GM04504 (cell line): ENCODE measurements around the gene RPL22.

Experiments
- DNase-seq: peaks from one replicate; pipeline ENCODE4 v3.0.0-alpha.2; 2012; ENCODE audit warnings: low read depth

Gene RPL22

DNA sequence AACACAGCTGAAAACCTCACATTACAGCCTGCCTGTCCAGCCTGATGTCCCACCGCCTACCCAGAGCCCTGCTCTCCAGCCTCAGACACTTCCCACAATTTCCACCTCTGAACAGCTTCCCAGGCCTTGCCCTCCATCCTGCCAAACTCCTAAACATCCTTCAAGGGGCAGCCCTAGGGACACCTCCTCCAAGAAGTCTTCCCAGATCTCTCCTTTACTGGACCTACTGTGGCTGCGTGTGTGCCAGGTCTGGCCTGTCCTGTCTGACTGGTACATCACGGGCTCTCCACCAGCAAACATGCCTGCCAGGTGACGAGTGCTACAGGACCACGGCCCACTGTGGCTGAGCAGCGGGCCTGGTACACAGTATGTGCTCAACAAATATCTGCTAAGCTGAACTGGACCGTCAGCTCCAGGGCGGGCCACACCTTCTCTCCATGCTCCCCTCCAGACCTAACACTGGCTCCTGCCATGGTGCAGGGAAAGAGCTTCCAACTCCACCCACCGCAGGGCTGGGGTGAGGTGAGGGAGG, 48.0 kb downstream of the RPL22 start:
- DNase-seq = no peak

DNA sequence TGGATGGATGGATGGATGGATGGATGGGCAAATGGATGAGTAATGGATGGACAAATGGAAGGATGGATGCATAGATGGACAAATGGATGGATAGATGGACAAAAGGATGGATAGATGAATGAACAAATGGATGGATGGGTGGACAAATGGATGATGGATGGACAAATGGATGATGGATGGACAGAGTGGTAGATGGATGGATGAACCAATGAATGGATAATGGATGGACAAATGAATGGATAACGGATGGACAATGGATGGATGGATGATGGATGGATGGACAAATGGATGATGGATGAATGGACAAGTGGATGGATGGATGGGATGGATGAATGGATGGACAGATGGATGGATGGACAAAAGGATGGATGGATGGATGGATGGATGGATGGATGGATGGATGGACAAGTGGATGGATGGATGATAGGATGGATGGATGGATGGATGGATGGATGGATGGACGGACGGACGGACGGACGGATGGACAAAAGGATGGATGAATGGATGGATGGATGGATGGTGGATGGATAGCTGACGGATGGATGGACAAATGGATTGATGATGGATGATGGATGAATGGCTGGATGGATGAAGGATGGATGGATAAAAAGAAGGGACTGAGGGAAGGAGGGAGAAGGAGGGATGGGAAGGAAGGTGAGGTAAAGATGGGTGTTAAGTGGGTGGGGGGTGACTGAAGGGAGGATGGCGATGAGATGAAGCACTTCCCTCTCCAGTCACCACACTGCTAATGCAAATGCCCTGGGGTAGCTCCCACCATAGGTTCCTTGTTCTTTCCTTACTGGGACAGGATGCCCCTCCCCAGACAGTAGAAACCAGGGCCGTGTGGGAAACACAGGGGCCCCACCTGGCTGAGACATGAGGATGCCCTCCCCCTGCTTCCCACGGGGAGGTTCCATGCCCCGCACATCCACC, 49.1 kb downstream of the RPL22 start:
- DNase-seq = no peak

DNA sequence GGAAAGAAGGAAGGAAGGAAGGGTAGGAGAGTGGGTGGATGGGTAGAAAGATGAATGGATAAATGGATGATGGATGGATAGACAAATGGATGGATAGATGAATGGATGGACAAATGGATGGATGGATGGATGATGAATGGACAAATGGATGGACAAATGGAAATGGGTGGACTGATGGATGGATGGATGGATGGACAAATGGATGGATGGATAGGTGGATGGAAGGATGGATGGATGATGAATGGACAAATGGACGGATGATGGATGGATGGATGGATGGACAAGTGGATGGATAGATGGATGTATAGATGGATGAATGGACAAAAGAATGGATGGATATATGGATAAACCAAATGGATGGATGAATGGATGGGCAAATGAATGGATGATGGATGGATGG, 49.8 kb downstream of the RPL22 start:
- DNase-seq = no peak

DNA sequence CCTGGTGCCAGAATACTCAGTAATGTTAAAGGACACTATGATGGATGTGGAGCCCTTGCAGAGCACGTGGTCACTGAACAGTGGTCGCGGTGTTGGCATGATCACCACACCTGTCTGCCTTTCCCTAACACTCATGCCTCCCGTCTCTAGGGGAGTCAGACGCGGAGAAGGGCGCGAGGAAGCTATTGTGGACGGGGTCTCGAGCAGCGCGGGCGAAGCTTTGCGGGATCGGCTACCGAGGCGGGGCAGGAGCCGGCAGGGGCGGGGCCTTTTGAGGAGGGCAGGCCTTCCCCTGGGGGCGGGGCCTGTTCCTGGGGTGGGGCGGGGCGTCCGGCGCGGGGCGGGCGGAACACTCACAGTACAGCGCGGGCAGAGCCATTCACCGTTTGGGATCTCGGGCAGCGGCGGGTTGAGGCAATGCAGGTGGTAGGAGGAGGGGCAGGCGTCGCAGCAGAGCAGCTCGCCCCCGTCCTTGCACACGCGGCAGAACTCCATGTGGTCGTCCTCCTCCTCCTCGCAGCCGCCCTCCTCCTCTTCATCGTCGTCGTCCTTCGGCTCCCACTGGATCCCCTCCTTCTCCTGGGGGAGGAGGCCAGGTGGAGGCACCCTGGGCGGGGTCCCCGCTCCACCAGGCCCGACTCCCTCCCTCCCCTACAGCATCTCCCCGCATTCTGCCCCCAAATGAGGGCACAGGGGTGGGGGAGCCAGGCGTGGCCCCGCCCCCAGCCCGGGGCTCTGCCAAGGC, 50.7 kb downstream of the RPL22 start:
- DNase-seq = no peak

DNA sequence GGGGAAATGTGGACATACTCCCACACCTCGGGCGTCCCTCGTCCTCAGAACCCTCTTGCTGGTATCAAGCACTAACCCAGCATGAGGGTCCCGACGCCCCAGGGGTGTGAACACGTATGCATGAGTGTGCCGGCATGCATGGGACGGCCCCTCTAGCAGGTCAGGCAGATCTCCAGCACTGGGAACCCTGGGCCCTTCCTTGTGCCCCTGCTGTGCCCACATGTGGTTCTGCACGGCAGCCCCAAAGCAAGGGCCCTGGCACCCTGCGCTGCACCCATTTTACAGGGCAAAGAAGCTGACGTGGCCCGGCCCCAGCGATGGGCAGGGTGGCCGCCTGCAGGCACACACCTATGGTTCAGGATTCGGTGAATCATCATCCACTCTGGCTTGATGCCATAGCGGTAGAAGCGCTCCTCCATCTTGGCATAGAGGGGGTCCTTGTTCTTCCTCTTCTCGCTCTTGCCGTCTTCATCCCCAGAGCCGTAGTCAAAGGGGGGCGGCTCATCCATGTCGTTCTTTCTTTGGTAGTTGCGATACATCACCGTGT, 53.5 kb downstream of the RPL22 start:
- DNase-seq = no peak

DNA sequence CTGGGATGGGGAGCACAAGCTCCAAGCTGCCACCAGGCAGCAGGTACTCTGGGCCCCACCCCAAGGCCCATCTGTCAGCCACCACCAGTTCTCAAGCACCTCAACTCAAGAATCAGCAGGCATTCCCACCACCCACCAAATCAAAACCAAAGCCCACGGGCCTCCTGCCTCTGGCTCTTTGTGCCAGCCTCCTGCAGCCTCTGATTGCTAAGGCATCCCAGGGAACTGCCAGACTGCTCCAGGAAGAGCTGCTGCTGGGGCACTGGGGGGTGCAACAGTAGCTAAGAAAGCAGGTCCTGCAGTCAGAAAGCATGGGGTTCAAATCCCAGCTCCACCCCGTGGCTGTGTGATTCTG, 54.0 kb downstream of the RPL22 start:
- DNase-seq = no peak

DNA sequence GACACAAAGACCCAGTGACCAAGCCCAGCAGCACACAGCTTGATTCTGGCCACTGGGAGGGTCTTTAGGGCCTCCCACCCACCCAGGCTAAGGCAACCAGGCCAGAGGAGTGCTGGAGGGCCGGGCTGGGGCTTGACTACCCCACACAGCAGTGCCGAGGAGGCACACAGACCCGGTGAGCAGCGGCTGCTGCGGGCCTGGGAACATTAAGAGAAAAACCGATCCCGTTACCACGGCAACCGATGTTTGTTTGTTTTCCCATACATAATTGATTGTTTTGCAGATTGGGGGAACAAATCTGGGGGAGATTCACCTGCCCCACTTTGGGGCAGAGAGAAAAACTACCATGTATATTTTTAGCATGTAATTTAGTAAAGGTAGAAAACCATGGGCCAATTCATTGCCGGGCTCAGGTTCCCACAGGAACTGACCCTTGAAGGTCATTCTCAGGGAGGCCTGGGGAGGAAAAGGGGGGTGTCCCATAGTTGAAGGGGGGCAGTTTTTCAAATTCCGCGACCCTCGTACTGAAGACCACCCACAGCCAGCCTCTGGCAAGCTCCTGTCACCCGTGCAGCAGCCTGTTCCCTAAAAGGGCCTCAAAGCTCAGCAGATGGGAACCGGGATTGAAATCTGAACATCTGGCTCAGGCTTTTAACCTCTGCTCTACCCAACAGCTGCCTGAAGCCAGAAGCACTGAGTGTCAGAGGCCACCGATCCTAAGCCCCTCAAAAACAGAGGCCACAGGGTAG, 54.6 kb downstream of the RPL22 start:
- no peak for DNase-seq

DNA sequence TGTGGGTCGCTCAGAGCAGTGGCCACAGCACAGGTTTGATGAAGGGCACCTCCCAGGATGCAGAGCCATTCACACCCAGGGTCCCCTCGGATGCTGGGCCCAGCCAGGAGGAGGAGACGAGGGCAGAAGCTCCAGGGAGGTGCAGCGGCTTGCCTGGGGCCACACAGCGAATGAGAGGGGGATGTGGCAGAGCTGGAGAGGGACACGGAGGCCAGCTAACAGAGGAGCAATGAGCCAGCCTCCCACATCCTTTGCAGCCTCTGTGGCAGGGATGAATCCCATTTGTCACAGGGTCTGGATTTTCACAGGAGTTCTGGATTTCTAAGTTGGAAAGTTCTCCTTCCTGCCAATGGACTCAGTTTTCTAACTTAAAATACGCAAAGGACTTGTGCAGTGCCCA, 55.2 kb downstream of the RPL22 start:
- DNase-seq = no peak

DNA sequence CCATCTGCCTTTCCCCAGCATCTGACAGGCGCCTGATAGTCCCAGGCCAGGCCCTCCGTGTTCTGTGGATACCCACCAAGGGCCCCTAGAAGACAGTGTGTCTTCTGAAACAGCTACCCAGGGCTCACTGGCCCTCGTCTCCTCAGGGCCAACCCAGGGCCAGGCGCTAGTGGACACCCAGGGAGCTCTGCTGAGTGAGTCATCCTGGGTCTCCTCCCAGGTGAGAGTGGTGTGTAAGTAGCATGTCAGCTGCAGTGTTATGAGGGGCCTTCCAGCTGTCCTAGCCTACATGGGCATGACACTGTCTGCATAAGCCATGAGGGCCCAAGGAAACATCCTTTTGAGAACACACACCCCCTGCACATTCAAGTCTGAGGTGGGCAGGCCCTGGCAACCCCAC, 56.0 kb downstream of the RPL22 start:
- no peak for DNase-seq

DNA sequence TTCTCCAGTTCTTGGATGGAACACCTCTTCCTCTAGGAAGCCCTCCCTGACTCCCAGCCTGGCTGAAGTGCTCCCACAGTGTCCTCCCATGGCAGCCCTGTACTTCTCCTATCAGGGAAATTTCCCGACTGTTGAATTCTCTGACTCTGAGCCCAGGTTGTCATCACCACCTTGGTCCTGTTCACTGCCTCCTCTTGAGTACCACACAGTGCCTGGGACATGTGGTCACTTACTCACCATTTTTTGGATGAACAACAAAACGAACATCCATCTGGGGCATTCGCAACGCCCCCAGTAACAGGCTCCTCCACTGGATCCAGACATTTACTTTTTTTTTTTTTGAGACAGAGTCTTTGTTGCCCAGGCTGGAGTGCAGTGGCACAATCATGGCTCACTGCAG, 56.7 kb downstream of the RPL22 start:
- no peak for DNase-seq

DNA sequence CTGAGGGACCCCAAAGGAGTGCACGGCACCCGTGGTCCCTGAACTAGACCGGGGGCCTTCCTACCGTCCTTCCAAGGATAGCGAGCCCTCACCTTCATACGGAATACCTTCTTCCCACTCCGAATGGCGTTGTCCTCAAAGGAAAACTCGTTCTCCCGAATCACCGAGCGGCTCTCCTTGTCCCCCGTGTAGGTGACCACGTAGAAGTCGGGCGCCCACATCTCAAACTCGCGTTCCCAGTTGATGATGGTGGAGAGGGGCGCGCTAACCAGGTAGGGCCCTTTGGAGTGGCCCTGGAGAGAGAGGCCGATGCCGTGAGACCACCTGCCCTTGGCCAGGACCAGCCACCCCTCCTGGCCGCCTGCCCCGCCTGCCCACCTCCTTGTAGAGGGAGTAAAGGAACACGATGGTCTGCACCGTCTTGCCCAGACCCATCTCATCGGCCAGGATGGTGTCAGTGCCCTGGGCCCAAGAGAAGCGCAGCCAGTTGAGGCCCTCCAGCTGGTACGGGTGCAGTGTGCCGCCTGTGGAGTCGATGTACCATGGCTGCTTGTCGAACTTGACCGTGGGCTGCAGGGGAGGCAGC, 57.3 kb downstream of the RPL22 start:
- DNase-seq = no peak

DNA sequence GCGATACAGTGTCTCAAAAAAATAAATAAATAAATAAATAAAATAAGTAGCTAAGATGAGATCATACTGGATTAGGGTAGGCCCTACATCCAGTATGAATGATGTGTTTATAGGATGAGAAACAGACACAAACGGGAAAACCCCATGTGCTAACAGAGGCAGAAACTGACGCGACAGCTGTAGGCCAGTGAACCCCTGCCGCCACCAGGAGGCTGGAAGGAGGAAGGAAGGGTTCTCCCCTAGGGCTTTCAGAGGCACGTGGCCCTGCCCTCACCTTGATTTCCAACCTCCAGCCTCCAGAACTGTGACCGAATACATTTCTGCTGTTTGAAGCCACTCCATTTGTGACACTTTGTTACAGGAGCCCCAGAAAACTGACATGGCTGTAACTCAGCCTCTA, 57.8 kb downstream of the RPL22 start:
- DNase-seq = no peak

DNA sequence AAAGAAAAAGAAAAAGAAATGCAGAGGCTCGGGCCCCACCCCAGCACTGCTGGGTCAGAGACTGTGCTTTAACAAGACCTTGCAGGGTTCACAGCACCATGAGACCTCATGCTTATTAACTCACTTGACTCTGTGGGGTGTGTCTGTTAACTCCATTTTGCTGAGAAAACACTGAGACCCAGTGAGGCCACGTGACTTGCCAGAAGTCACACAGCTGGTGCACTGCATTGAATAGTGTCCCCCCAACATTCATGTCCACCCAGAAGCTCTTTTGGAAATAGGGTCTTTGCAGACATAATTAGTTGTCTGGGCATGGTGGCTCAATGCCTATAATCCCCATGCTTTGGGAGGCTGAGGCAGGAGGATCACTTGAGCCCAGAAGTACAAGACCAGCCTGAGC, 59.0 kb downstream of the RPL22 start:
- DNase-seq = no peak

DNA sequence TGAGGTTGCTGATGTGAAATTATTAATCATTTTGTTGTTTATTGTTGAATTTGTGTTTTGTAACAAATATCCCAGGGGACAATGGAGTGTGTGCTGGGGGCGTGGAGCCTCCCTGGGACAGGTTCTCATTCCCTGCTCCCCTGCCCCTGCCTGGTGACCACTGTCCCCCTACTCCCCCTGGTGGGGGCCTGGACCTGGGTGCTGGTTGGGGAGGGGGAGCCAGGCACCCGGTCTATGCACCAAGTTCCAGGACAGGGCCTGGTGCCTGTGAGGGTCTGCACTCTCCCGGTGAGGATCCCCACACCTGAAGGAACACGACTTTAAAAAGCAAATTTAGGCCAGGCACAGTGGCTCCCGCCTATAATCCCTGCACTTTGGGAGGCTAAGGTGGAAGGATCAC, 61.6 kb downstream of the RPL22 start:
- DNase-seq = no peak

DNA sequence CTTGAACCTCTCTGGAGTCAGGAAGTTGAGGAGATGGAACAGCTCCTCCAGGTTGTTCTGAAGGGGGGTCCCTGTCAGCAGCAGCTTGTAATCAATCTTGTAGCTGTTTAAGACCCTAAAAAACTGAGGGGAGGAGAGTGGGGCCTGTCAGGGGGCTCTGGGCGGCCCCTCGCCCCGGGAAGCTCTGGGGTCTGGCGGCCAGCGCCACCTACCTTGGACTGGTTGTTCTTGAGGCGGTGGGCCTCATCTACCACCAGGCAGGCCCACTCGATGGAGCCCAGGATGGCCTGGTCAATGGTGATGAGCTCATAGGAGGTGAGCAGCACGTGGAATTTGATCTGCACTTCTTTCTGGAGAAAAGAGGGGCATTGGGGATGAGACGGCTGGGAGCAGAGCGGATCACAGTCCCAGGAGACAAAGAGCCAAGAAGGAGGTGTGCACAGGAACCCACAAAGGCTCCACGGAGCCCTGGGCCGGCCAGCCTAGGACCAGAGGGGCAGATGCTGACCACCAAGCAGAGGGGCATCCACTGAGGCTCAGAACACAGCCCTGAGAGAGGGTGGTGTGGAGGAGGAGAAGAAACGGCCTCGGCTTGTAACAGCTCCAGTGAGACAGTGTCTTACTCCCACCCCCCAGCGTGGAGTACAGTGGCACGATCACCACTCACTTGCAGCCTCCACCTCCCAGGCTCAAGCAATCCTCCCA, 62.7 kb downstream of the RPL22 start:
- DNase-seq = no peak
